ENCODE data around the gene DGKD.

Gene DGKD

GRCh38 chr2:233444501-233444900 is 90.2 kb downstream of the DGKD start:
- no peaks in the 10 kb centered on the region for H3K27me3 ChIP-seq
- DNase-seq = no peak

GRCh38 chr2:233445152-233445830 is 91.0 kb downstream of the DGKD start:
- DNase-seq = no peak
- Histone ChIP-seq H3K4me1 (peaks cover 3% of the 10 kb centered on the region; the same call in 1 of the 2 replicates), H3K9me3 (no peaks in the 10 kb centered on the region), H3K4me3 (ENCODE audit: low read depth, low read length) (no peak overlapping the region), H3K27me3 (no peaks in the 10 kb centered on the region), H3K36me3 (peaks cover 20% of the 10 kb centered on the region)
- TF ChIP-seq CTCF (IDR thresholded peaks at IDR 0.05; ENCODE audit: low read depth, low read length) = no peak

More at GRCh38 chr2:233444501-233444900, 90.2 kb downstream of the DGKD start:
- H3K4me1 ChIP-seq = peaks cover 3% of the 10 kb centered on the region; the same call in 1 of the 2 replicates
- H3K4me3 ChIP-seq (ENCODE audit: low read depth, low read length) = no peak overlapping the region
- no peaks in the 10 kb centered on the region for H3K9me3 ChIP-seq
- peaks cover 18% of the 10 kb centered on the region for H3K36me3 ChIP-seq
- TF ChIP-seq CTCF (IDR thresholded peaks at IDR 0.05; ENCODE audit: low read depth, low read length) = no peak

GRCh38 chr2:233446121-233446520 is 91.8 kb downstream of the DGKD start:
- no peak for DNase-seq
- Histone ChIP-seq H3K4me1 (peaks cover 3% of the 10 kb centered on the region; the same call in 1 of the 2 replicates), H3K36me3 (peaks cover 26% of the 10 kb centered on the region), H3K4me3 (ENCODE audit: low read depth, low read length) (no peak overlapping the region), H3K9me3 (no peaks in the 10 kb centered on the region), H3K27me3 (no peaks in the 10 kb centered on the region)
- TF ChIP-seq CTCF (IDR thresholded peaks at IDR 0.05; ENCODE audit: low read depth, low read length) = no peak

- Histone ChIP-seq H3K4me3 (ENCODE audit: low read depth, low read length) (no peak overlapping the region), H3K4me1 (peaks cover 3% of the 10 kb centered on the region; the same call in 1 of the 2 replicates), H3K9me3 (no peaks in the 10 kb centered on the region), H3K27me3 (no peaks in the 10 kb centered on the region), H3K36me3 (peaks cover 26% of the 10 kb centered on the region)
- TF ChIP-seq CTCF (IDR thresholded peaks at IDR 0.05; ENCODE audit: low read depth, low read length) = no peak
- no peak for DNase-seq
These were observed 92.5 kb downstream of the DGKD start for GRCh38 chr2:233446606-233447305.

GRCh38 chr2:233447506-233448219 is 93.4 kb downstream of the DGKD start:
- Histone ChIP-seq H3K9me3 (no peaks in the 10 kb centered on the region), H3K27me3 (no peaks in the 10 kb centered on the region), H3K36me3 (peaks cover 33% of the 10 kb centered on the region), H3K4me1 (peaks cover 3% of the 10 kb centered on the region; the same call in 1 of the 2 replicates), H3K4me3 (ENCODE audit: low read depth, low read length) (no peak overlapping the region)
- no peak for TF ChIP-seq CTCF (IDR thresholded peaks at IDR 0.05; ENCODE audit: low read depth, low read length)
- no peak for DNase-seq
